HEK293 (cell line): ENCODE data around the gene PLEKHG5.

Experiments
- ATF2 ChIP-seq: fragments of 450-650 bp; formaldehyde crosslinking; IDR thresholded peaks from 2 replicates; pipeline ENCODE4 v1.5.1; 2016; ENCODE audit warnings: missing biosample characterization, missing genetic modification characterization, low read depth
- CTCF ChIP-seq: fragments of 450-650 bp; formaldehyde crosslinking; IDR thresholded peaks from 2 replicates; pipeline ENCODE4 v1.5.1; 2016; ENCODE audit warnings: missing biosample characterization, missing genetic modification characterization
- GLI4 ChIP-seq: fragments of 450-650 bp; formaldehyde crosslinking; IDR thresholded peaks from 2 replicates; pipeline ENCODE4 v1.5.1; 2016; ENCODE audit warnings: missing biosample characterization, missing genetic modification characterization
- REPIN1 ChIP-seq: fragments of 450-650 bp; formaldehyde crosslinking; IDR thresholded peaks from 2 replicates; pipeline ENCODE4 v1.5.1; 2017; ENCODE audit warnings: missing biosample characterization, missing genetic modification characterization, low read depth
- ZBTB10 ChIP-seq: fragments of 450-650 bp; formaldehyde crosslinking; IDR thresholded peaks from 2 replicates; pipeline ENCODE4 v1.5.1; 2016; ENCODE audit warnings: missing biosample characterization, missing genetic modification characterization
- ZBTB8A ChIP-seq: fragments of 450-650 bp; formaldehyde crosslinking; IDR thresholded peaks from 2 replicates; pipeline ENCODE4 v1.5.1; 2016; ENCODE audit warnings: missing biosample characterization, missing genetic modification characterization
- ZNF280D ChIP-seq: fragments of 450-650 bp; formaldehyde crosslinking; IDR thresholded peaks from 2 replicates; pipeline ENCODE4 v1.5.1; 2016; ENCODE audit warnings: missing biosample characterization, missing genetic modification characterization
- ZNF404 ChIP-seq: fragments of 450-650 bp; formaldehyde crosslinking; IDR thresholded peaks from 2 replicates; pipeline ENCODE4 v1.5.1; 2017; ENCODE audit warnings: missing biosample characterization, missing genetic modification characterization
- ZNF48 ChIP-seq: fragments of 450-650 bp; formaldehyde crosslinking; IDR thresholded peaks from 2 replicates; pipeline ENCODE4 v1.5.1; 2016; ENCODE audit warnings: missing biosample characterization, missing genetic modification characterization
- ZNF580 ChIP-seq: fragments of 450-650 bp; formaldehyde crosslinking; IDR thresholded peaks from 2 replicates; pipeline ENCODE4 v1.5.1; 2016; ENCODE audit warnings: missing biosample characterization, missing genetic modification characterization
- ZNF76 ChIP-seq: fragments of 450-650 bp; formaldehyde crosslinking; IDR thresholded peaks from 2 replicates; pipeline ENCODE4; 2016; ENCODE audit warnings: low read depth, missing biosample characterization, missing genetic modification characterization, borderline replicate concordance
- ZNF777 ChIP-seq: fragments of 450-650 bp; formaldehyde crosslinking; IDR thresholded peaks from 2 replicates; pipeline ENCODE4 v1.5.1; 2017; ENCODE audit warnings: missing biosample characterization, missing genetic modification characterization, borderline replicate concordance
- ZSCAN30 ChIP-seq: fragments of 450-650 bp; IDR thresholded peaks from 2 replicates; pipeline ENCODE4 v1.5.1; 2018; ENCODE audit warnings: missing biosample characterization, mild to moderate bottlenecking, missing genetic modification characterization, moderate library complexity

GRCh38 chr1:6510493-6510892, 19.0 kb upstream of the PLEKHG5 start:
- TF ChIP-seq ZNF280D (tag by site-specific recombination) (no peak), ZNF76 (tag by site-specific recombination) (no peak), CTCF (no peak), ZSCAN30 (tag by site-specific recombination) (no peak), ATF2 (tag by site-specific recombination) (no peak), ZNF48 (tag by site-specific recombination) (no peak), ZBTB10 (tag by site-specific recombination) (no peak), ZNF404 (tag by site-specific recombination) (no peak), GLI4 (no peak), ZNF580 (tag by site-specific recombination) (no peak), ZNF777 (tag by site-specific recombination) (no peak), REPIN1 (tag by site-specific recombination) (no peak), ZBTB8A (tag by site-specific recombination) (no peak)
